Cardiac fibroblast (primary cell): ENCODE data around the gene KIZ.

ENCODE experiments used
- DNase-seq, 2 donors: peaks; one replicate each; pipeline versions ENCODE4 v3.0.0 to v3.0.0-alpha.2; 2010; ENCODE audit warnings: low read depth in 2 of 2
- H3K4me3 ChIP-seq, 2 donors: replicated peaks in 1 of 2; 1 replicate in 1 of 2; 2 replicates in 1 of 2; pipeline ENCODE4 v1.5.1; 2011; ENCODE audit warnings: low read depth in 2 of 2, low read length in 2 of 2, mild to moderate bottlenecking in 2 of 2, moderate library complexity in 1 of 2
- TF ChIP-seq, protein P1 (sequence below): IDR thresholded peaks from one replicate; pipeline ENCODE4 v1.5.1; 2011; ENCODE audit warnings: low read depth, mild to moderate bottlenecking, low read length, inconsistent platforms

Gene KIZ, protein sequence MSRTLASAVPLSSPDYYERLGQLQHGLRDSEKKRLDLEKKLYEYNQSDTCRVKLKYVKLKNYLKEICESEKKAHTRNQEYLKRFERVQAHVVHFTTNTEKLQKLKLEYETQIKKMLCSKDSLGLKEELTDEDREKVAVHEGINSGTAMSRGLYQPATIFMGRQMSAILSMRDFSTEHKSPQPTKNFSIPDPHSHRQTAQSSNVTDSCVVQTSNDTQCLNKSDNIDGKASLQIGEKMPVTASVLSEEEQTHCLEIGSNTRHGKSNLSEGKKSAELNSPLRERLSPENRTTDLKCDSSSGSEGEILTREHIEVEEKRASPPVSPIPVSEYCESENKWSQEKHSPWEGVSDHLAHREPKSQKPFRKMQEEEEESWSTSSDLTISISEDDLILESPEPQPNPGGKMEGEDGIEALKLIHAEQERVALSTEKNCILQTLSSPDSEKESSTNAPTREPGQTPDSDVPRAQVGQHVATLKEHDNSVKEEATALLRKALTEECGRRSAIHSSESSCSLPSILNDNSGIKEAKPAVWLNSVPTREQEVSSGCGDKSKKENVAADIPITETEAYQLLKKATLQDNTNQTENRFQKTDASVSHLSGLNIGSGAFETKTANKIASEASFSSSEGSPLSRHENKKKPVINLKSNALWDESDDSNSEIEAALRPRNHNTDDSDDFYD

DNA sequence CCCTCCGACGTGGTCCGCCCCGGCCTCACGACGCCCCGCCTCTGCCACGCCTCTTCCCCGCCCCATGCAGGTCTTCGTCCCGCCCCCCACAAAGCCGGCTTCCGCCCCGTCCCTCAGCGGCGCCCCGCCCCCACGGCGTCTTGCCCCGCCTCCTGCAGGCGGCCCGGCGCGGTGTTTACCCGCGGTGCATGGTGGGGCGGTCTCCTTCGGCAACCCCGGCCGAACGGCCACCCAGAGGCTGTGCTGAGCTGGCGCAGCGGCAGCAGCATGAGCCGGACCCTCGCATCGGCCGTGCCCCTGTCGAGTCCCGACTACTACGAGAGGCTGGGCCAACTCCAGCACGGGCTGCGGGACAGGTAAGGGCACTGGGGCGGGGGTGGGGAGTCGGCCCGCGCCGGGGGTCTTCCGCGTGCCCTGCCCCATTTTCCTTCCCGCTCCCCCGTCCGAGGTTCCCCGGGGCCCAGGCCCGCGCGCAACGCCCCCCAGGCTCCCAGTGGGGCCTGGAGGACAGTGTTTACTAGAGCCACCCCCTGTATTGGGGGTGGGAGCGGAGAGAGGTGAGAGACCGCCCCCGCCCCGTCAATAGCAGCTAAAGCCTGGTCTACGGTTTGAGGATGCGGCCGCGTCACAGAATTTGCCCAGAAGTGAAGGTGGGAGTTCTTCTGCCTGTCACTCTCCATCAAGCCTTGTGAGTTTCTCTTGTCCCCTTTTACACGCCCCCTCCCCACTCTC lies at the start of gene KIZ:
Gene KIZ (plus strand): TSS at position 234 of the 732 bp plus-strand sequence. CDS start 34 bp downstream, at position 268.
- peak; percentile 95 to 98 for DNase-seq
- peak within 1 kb of the TSS; percentile 85 to 89 for H3K4me3 ChIP-seq
- TF ChIP-seq, protein P1, sequence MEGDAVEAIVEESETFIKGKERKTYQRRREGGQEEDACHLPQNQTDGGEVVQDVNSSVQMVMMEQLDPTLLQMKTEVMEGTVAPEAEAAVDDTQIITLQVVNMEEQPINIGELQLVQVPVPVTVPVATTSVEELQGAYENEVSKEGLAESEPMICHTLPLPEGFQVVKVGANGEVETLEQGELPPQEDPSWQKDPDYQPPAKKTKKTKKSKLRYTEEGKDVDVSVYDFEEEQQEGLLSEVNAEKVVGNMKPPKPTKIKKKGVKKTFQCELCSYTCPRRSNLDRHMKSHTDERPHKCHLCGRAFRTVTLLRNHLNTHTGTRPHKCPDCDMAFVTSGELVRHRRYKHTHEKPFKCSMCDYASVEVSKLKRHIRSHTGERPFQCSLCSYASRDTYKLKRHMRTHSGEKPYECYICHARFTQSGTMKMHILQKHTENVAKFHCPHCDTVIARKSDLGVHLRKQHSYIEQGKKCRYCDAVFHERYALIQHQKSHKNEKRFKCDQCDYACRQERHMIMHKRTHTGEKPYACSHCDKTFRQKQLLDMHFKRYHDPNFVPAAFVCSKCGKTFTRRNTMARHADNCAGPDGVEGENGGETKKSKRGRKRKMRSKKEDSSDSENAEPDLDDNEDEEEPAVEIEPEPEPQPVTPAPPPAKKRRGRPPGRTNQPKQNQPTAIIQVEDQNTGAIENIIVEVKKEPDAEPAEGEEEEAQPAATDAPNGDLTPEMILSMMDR = peak; percentile 29

DNA sequence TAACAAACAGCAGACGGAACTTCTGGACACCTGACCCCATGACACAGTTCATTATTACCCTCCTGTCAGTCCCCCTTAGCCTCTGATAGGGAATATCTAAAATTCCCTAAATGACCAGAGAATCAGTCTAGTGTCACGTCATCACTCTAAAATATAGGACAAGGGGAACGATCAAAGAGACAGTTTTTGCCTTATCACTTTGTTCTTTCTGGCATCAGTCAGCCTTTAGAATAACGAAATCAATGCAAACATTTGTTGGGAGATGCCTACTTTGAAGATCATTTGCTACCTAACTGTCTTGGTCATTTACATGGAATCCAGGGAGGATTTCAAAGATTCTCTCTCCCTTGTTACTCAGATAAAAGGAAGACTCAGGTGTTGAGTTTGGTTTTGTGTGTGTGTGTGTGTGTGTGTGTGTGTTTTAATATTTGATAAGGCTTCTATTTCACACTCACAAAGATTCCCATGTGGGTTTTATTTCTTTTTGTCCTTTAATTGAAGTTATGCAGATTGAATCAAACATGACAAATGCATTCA lies 48.0 kb upstream of the KIZ start:
- TF ChIP-seq, protein P1 = no peak
- no peak overlapping the region for H3K4me3 ChIP-seq
- no peak for DNase-seq

DNA sequence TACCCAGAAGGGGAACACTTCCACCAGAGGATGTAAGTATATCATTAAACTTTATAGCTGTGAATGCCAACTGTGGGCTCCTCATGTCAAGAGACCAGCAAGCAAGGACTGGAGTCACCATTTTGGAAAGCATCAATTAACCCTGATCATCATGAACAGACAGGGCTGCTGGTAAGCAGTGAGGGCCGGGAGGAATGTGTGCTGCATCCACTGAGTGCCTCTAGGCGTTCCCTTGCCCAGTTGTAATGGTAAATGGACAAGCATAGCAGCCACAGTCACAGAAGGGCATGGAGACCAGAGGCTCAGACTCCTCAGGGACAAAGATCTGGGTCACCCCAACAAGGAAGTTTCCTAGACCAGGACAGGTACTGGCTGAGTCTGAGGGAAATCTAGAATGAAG lies 43.3 kb upstream of the KIZ start:
- TF ChIP-seq, protein P1 = no peak
- H3K4me3 ChIP-seq = no peak overlapping the region
- no peak for DNase-seq

DNA sequence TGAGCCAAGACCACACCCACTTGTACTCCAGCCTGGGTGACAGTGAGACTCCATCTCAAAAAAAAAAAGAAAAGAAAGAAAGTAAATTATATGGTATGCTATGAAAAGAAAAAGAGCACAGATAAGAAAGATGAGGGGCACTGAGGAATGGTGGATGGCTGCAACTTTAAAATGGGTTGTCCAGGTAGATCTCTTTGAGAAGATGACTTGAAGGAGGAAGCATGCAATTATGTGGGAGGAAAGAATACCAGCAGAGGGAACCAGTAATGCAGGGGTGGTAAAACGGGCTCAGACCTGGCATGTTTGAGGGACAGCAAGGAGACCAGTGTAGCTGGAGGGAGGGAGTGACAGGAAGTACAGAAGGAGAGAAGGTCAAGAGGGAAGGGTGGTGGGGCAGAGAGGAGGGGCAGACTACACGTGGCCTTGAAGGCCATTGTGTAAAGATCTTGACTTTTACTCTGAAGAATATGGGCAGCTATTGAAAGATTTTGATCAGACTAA lies 42.0 kb upstream of the KIZ start:
- H3K4me3 ChIP-seq = no peak overlapping the region
- TF ChIP-seq, protein P1 = no peak
- DNase-seq = no peak

DNA sequence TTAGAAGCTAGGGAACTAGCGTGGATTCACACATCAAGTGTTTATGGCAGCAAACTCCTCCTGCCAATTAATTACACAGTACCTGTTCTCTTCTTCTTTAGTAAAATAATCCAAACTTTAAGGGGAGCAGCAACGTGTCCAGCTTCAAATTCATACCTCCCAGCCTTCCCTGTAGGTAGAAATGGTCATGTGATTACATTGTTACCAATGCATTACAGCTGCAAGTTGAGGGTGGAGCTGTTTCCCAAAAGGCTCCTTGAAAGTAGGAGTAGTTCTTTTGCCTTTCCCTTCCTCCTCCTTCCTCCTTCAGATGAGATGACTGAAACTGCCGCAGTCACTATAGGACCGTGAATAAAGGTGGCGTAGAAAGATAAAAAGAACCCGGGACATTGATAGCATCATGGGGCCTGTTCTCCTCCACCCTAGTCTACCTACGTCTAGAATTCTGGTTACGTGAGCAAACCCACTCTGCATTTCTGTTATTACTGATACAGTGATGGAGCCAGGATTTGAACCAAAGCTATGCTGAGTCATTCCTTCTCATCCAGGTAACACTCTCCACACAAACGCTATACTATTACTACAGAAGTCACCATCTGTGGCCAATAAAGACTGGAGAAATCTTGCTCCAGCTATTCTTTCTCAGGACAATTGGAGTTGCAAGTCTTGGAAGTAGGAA lies 37.9 kb upstream of the KIZ start:
- TF ChIP-seq, protein P1 = no peak
- DNase-seq = no peak
- no peak overlapping the region for H3K4me3 ChIP-seq

DNA sequence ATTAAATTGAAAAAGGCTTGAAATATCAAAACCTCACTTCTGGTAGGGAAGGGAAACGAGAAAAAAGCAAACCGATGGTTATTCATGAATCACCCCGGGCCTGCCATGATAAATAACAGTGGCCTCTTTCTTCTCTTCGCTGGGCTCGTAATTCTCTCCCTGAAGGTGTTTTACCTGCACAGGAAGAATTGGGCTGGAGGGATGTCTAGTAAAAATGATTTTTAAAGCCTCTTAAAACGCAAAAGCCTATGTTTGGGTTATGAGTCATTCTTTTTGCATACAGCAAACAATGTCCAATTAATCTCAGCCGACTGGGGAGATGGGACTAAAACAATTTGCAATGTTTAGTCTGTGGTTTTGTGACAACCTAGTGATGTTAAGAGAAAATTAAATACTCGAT lies 36.5 kb upstream of the KIZ start:
- DNase-seq = no peak
- TF ChIP-seq, protein P1 = no peak
- H3K4me3 ChIP-seq = no peak overlapping the region
